Measurements from ENCODE around the gene FLVCR2.

FLVCR2 gene

DNA sequence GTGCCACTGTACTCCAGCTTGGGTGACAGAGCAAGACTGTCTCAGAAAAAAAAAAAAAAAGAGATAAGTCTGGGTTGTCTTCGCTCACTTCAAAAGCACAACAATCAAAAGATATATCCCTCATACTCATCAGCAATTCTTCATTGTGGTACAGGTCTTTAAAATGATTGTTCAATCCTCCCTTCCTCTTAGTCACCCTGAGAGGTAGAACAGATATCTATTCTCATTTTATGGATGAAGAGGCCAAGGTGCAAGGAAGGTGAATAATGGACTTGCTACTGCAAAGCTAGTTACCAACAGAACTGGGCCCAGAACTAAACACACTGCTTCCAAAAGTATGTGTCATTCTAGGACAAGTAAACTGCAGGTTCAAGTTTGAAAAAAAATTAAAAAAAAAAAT lies 75.1 kb downstream of the FLVCR2 start:
- ChIA-PET POLR2A (interaction anchor here (1.0 kb wide), 1 partner anchor 105 kb away, joined by 3 read pairs; no protein-coding TSS in a partner anchor), CTCF (interaction anchor here (0.6 to 14.8 kb wide), 46 partner anchors 8 to 565 kb away, joined by 3 to 312 read pairs (median 5); partner anchors contain the start of genes FLVCR2 and NEK9)
- no peak for DNase-seq (ENCODE audit: extremely low spot score)
- TF ChIP-seq, protein P1, sequence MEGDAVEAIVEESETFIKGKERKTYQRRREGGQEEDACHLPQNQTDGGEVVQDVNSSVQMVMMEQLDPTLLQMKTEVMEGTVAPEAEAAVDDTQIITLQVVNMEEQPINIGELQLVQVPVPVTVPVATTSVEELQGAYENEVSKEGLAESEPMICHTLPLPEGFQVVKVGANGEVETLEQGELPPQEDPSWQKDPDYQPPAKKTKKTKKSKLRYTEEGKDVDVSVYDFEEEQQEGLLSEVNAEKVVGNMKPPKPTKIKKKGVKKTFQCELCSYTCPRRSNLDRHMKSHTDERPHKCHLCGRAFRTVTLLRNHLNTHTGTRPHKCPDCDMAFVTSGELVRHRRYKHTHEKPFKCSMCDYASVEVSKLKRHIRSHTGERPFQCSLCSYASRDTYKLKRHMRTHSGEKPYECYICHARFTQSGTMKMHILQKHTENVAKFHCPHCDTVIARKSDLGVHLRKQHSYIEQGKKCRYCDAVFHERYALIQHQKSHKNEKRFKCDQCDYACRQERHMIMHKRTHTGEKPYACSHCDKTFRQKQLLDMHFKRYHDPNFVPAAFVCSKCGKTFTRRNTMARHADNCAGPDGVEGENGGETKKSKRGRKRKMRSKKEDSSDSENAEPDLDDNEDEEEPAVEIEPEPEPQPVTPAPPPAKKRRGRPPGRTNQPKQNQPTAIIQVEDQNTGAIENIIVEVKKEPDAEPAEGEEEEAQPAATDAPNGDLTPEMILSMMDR (IDR thresholded peaks at IDR 0.05; ENCODE audit: control extremely low read depth, extremely low read depth, low read depth, missing control alignments) = no peak

DNA sequence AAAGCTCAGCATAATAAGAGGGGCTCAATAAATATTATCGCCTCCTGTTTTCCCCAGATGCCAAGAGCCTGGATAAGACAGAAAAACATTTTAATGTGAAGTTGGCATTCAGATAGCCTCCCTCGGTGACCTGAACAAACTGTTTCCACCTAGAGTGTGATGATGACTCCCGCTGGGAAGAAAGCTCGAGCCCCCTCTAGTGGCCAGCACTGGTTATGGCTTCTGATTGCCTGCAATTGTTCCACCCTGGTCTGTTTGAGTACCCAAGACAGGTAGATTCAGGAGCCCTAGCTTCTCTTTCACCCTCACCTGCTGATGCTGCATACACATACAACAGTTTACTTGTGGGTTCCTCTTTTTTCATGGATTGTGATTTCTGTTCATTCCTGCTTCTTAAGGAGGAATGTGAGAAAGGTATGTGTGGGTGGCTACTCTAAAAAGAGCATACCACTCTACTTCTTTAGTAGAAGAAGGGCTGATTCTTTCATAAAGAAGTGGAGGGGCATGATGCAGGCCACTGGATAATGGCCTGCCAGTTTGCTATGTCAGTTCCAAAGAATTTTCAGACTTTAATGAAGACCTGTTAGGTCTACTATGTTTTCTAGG lies 75.8 kb downstream of the FLVCR2 start:
- CTCF ChIA-PET = interaction anchor here (0.6 to 14.8 kb wide), 55 partner anchors 9 to 566 kb away, joined by 3 to 312 read pairs (median 4); partner anchors contain the start of genes FLVCR2 and NEK9
- TF ChIP-seq, protein P1 (IDR thresholded peaks at IDR 0.05; ENCODE audit: control extremely low read depth, extremely low read depth, low read depth, missing control alignments) = peak; percentile 93
- peak; percentile 80 for DNase-seq (ENCODE audit: extremely low spot score)
- POLR2A ChIA-PET = interaction anchor here (1.0 kb wide), 1 partner anchor 105 kb away, joined by 3 read pairs; no protein-coding TSS in a partner anchor

DNA sequence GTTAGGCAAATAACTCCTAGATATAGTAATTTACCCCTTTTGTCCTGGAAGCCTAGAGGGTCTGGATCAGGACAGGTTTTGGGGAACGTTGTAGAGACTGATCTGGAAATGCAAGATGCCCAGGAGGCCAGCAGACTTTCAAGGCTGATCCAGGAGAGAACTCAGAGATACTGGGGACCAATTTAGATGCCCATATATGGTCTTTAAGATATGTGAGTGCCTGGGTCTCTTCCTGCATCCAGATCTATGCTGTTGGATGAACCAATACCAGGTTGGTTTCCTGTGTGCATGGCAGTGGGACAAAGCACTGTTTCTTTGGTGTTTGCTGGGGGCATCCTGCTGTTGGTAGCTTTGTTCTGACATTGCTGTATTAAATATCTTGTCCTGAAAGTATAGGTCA lies 76.8 kb downstream of the FLVCR2 start:
- TF ChIP-seq, protein P1 (IDR thresholded peaks at IDR 0.05; ENCODE audit: control extremely low read depth, extremely low read depth, low read depth, missing control alignments) = no peak
- DNase-seq (ENCODE audit: extremely low spot score) = no peak
- ChIA-PET CTCF (interaction anchor here (0.8 to 14.8 kb wide), 36 partner anchors 8 to 524 kb away, joined by 3 to 312 read pairs (median 6); partner anchors contain the start of gene FLVCR2), POLR2A (interaction anchor here (0.6 kb wide), 1 partner anchor 322 kb away, joined by 3 read pairs; no protein-coding TSS in a partner anchor)

DNA sequence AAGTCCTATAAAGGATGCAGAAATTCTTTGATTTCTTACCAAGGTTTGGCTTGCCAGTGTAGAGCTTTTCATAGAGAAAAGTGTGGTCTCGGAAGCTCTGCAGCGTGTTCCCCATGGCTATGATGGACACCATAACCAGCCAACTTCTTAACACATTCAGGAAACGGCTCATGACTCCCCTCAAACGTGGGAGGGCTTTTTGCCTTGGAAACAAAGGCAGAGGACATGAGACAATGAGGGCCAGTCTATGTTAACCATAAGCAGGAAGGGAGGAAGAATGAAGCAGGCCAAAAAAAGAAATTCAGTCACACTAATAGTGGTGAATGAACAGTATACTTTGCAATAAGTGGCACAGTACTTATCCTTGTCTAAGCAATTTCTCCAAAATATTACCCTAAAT lies 78.9 kb downstream of the FLVCR2 start:
- TF ChIP-seq, protein P1 (IDR thresholded peaks at IDR 0.05; ENCODE audit: control extremely low read depth, extremely low read depth, low read depth, missing control alignments) = no peak
- ChIA-PET POLR2A (no interaction called here), CTCF (interaction anchor here (1.2 to 14.8 kb wide), 13 partner anchors 8 to 348 kb away, joined by 3 to 312 read pairs (median 5); partner anchors contain the start of gene FLVCR2)
- DNase-seq (ENCODE audit: extremely low spot score) = no peak

DNA sequence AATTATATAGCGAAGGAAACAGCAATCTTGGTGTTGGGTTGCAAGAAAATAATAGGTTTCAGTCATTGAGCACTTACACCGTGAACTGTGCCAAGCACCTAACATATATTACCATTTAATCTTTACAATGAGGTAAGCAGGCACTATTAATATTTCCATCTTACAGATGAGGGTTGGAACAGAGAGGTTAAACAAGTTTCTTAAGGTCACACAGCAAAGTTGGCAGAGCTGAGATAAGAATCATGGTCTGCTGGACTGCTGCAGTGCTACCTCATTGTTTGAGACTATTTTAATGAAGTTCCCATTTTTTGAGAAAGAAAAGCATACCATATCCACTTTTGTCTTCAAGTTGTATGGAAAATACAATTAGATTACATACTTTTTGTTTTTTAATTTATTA lies 80.5 kb downstream of the FLVCR2 start:
- POLR2A ChIA-PET = no interaction called here
- no peak for DNase-seq (ENCODE audit: extremely low spot score)
- TF ChIP-seq, protein P1 (IDR thresholded peaks at IDR 0.05; ENCODE audit: control extremely low read depth, extremely low read depth, low read depth, missing control alignments) = no peak
- CTCF ChIA-PET = interaction anchor here (2.4 to 14.8 kb wide), 2 partner anchors 10 to 84 kb away, joined by 8 to 312 read pairs; partner anchors contain the start of gene FLVCR2

DNA sequence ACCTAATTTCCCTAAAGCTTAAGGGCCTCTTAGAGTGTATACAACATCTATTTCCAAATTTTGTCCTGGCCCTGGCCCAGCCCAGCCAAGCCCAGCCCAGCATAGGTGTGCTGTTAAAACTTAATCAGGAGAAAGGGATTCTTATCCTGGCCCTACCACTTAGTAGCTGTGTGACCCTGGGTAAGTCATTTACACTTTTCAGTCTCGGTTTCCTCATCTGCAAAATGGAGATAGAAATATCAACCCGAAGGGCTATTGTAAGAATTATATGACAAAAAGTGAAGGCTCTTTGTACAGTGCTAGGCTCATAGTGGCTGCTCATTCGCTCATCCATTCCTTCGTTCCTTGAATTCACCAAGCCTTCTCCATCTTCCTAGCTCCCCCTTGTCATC lies 81.8 kb downstream of the FLVCR2 start:
- TF ChIP-seq, protein P1 (IDR thresholded peaks at IDR 0.05; ENCODE audit: control extremely low read depth, extremely low read depth, low read depth, missing control alignments) = no peak
- POLR2A ChIA-PET = interaction anchor here (0.5 to 1.6 kb wide), 4 partner anchors 13 to 894 kb away, joined by 3 to 6 read pairs (median 4); no protein-coding TSS in a partner anchor
- CTCF ChIA-PET = interaction anchor here (0.8 to 14.8 kb wide), 12 partner anchors 8 to 1125 kb away, joined by 3 to 312 read pairs (median 3); partner anchors contain the start of gene FLVCR2

More for the DNA sequence above, 81.8 kb downstream of the FLVCR2 start:
- no peak for DNase-seq (ENCODE audit: extremely low spot score)
